H9 (cell line): ENCODE data around the gene COPS9. TPM values are rescaled to one million over a fixed set of nuclear protein-coding genes. Genes with fewer than 3 reads are reported as not detected.
A peak's percentile ranks its signal among the peaks of the same experiment; 100 is the strongest.

Experiments used
- DNase-seq: peaks from one replicate; pipeline ENCODE4 v3.0.0-alpha.2; 2017
- H2AFZ ChIP-seq: one replicate; pipeline ENCODE4 v1.6.1; 2013; ENCODE audit warnings: mild to moderate bottlenecking, low read length, control low read depth, moderate library complexity
- H2AK5ac ChIP-seq: 2 replicates; pipeline ENCODE4 v1.6.1; 2013; ENCODE audit warnings: low read length, control low read depth, mixed read lengths; ENCODE audit not compliant: insufficient read length
- H2BK120ac ChIP-seq: one replicate; pipeline ENCODE4 v1.6.1; 2013; ENCODE audit warnings: low read depth, mild to moderate bottlenecking, low read length, control low read depth, inconsistent platforms; ENCODE audit not compliant: poor library complexity, severe bottlenecking
- H2BK12ac ChIP-seq: 2 replicates; pipeline ENCODE4 v1.6.1; 2013; ENCODE audit warnings: low read length, control low read depth, mixed read lengths, low read depth; ENCODE audit not compliant: insufficient read length
- H2BK15ac ChIP-seq: 2 replicates; pipeline ENCODE4 v1.6.1; 2013; ENCODE audit warnings: low read depth, low read length, control low read depth
- H2BK20ac ChIP-seq: one replicate; pipeline ENCODE4 v1.6.1; 2013; ENCODE audit warnings: low read depth, mild to moderate bottlenecking, low read length, control low read depth, inconsistent platforms; ENCODE audit not compliant: poor library complexity, severe bottlenecking
- H2BK5ac ChIP-seq: 2 replicates; pipeline ENCODE4 v1.6.1; 2013; ENCODE audit warnings: low read length, control low read depth, mixed read lengths; ENCODE audit not compliant: insufficient read length
- H3K14ac ChIP-seq: 2 replicates; pipeline ENCODE4 v1.6.1; 2013; ENCODE audit warnings: low read length, control low read depth; ENCODE audit not compliant: insufficient read depth
- H3K18ac ChIP-seq: 2 replicates; pipeline ENCODE4 v1.6.1; 2013; ENCODE audit warnings: low read depth, mild to moderate bottlenecking, mixed read lengths, low read length, control low read depth; ENCODE audit not compliant: insufficient read length
- H3K23ac ChIP-seq: 2 replicates; pipeline ENCODE4 v1.6.1; 2013; ENCODE audit warnings: low read length, control low read depth, mixed read lengths, low read depth; ENCODE audit not compliant: insufficient read length
- H3K23me2 ChIP-seq: 2 replicates; pipeline ENCODE4 v1.6.1; 2013; ENCODE audit warnings: low read depth, mild to moderate bottlenecking, mixed read lengths, low read length, control low read depth; ENCODE audit not compliant: insufficient read length, poor library complexity, severe bottlenecking
- H3K27ac ChIP-seq: 2 replicates; pipeline ENCODE4 v1.5.1; 2013; ENCODE audit warnings: low read length, control low read depth, mixed read lengths, low read depth; ENCODE audit not compliant: insufficient read length
- H3K27me3 ChIP-seq: 2 replicates; pipeline ENCODE4 v1.6.1; 2013; ENCODE audit warnings: low read length, control low read depth, inconsistent platforms; ENCODE audit not compliant: insufficient read depth
- H3K4ac ChIP-seq: 2 replicates; pipeline ENCODE4 v1.6.1; 2013; ENCODE audit warnings: low read depth, mild to moderate bottlenecking, control low read depth, inconsistent platforms, low read length, moderate library complexity
- H3K4me1 ChIP-seq: 2 replicates; pipeline ENCODE4 v1.6.1; 2013; ENCODE audit warnings: low read length, control low read depth, inconsistent platforms; ENCODE audit not compliant: insufficient read depth
- H3K4me2 ChIP-seq: 2 replicates; pipeline ENCODE4 v1.6.1; 2013; ENCODE audit warnings: low read length, control low read depth, mixed read lengths; ENCODE audit not compliant: insufficient read length, insufficient read depth
- H3K56ac ChIP-seq: 2 replicates; pipeline ENCODE4 v1.6.1; 2013; ENCODE audit warnings: low read depth, mild to moderate bottlenecking, mixed read lengths, low read length, control low read depth; ENCODE audit not compliant: insufficient read length
- H3K79me1 ChIP-seq: 2 replicates; pipeline ENCODE4 v1.6.1; 2013; ENCODE audit warnings: low read depth, mild to moderate bottlenecking, moderate library complexity, low read length, control low read depth, inconsistent platforms; ENCODE audit not compliant: insufficient read depth, poor library complexity, severe bottlenecking
- H3K79me2 ChIP-seq: 2 replicates; pipeline ENCODE4 v1.6.1; 2013; ENCODE audit warnings: low read length, control low read depth, inconsistent platforms; ENCODE audit not compliant: insufficient read depth
- H3K9ac ChIP-seq: 2 replicates; pipeline ENCODE4 v1.6.1; 2013; ENCODE audit warnings: low read length, control low read depth, mixed read lengths; ENCODE audit not compliant: insufficient read length; ENCODE audit errors: extremely low read depth
- H3K9me3 ChIP-seq: one replicate; pipeline ENCODE4 v1.6.1; 2013; ENCODE audit warnings: low read depth, low read length, inconsistent platforms; ENCODE audit not compliant: control insufficient read depth
- H3T11ph ChIP-seq: one replicate; pipeline ENCODE4 v1.6.1; 2013; ENCODE audit warnings: mild to moderate bottlenecking, low read length, control low read depth, inconsistent platforms
- H4K20me1 ChIP-seq: one replicate; pipeline ENCODE4 v1.6.1; 2013; ENCODE audit not compliant: control insufficient read depth, insufficient read length, insufficient read depth
- H4K5ac ChIP-seq: 2 replicates; pipeline ENCODE4 v1.6.1; 2013; ENCODE audit warnings: low read depth, mild to moderate bottlenecking, mixed read lengths, low read length, control low read depth; ENCODE audit not compliant: insufficient read length
- H4K8ac ChIP-seq: replicated peaks from 2 replicates; pipeline ENCODE4 v1.6.1; 2013; ENCODE audit warnings: low read length, control low read depth, mixed read lengths, low read depth; ENCODE audit not compliant: insufficient read length
- H4K91ac ChIP-seq: 2 replicates; pipeline ENCODE4 v1.6.1; 2013; ENCODE audit warnings: low read depth, mild to moderate bottlenecking, moderate library complexity, mixed read lengths, low read length, control low read depth; ENCODE audit not compliant: insufficient read length
- H3K27ac Mint-ChIP-seq, 3 experiments: 2 replicates in 2 of 3; 3 replicates in 1 of 3; pipeline ENCODE4 v1.8.0; 2020 to 2021; ENCODE audit warnings: mixed read lengths in 3 of 3, mild to moderate bottlenecking in 1 of 3, moderate library complexity in 1 of 3
- H3K27me3 Mint-ChIP-seq: 2 replicates; pipeline ENCODE4 v1.8.0; 2021; ENCODE audit warnings: low read depth, mild to moderate bottlenecking, moderate library complexity, mixed read lengths
- H3K36me3 Mint-ChIP-seq, 3 experiments: 2 replicates in 2 of 3; 3 replicates in 1 of 3; pipeline ENCODE4 v1.8.0; 2020 to 2021; ENCODE audit warnings: low read depth in 3 of 3, mixed read lengths in 3 of 3; ENCODE audit not compliant: insufficient read depth in 1 of 3
- H3K4me1 Mint-ChIP-seq, 2 experiments: 2 replicates each; pipeline ENCODE4 v1.8.0; 2020; ENCODE audit warnings: mixed read lengths in 2 of 2
- H3K4me3 Mint-ChIP-seq, 2 experiments: 2 replicates in 1 of 2; 3 replicates in 1 of 2; pipeline ENCODE4 v1.8.0; 2020 to 2021; ENCODE audit warnings: mild to moderate bottlenecking in 2 of 2, mixed read lengths in 2 of 2, moderate library complexity in 1 of 2
- H3K9me3 Mint-ChIP-seq, 2 experiments: 2 replicates in 1 of 2; 3 replicates in 1 of 2; pipeline ENCODE4 v1.8.0; 2020; ENCODE audit warnings: mild to moderate bottlenecking in 2 of 2, mixed read lengths in 2 of 2, moderate library complexity in 1 of 2
- CTCF ChIP-seq: fragments of 200-600 bp; sonication (generic); conservative IDR thresholded peaks from 3 replicates; pipeline ENCODE4 v1.8.0; 2021; ENCODE audit warnings: antibody characterized with exemption, mild to moderate bottlenecking
- WGBS: extraction: QIAGEN DNeasy Blood & Tissue Kit; methylation state at CpG from one replicate; pipeline ENCODE4 v1.1.7; 2013; ENCODE audit warnings: missing lambda C conversion rate, low lambda C conversion rate, mixed read lengths; ENCODE audit not compliant: insufficient read length; ENCODE audit errors: extremely low coverage; 5-methylcytosine and 5-hydroxymethylcytosine counted together
- long read RNA-seq: library from polyadenylated mRNA; unstranded; transcript quantifications from one replicate; pipeline ENCODE4 v2.0.0, GENCODE V29; 2020
- total RNA-seq: library from RNA; stranded (reverse); gene quantifications from 2 replicates; pipeline ENCODE4 v1.2.1, GENCODE V29; 2021

Gene COPS9
- total RNA-seq, result 142 and 149 TPM in 2 replicates
- long read RNA-seq, transcript COPS9-205 (3 exons, 418 nt), result major isoform, 14 of 15 reads
- long read RNA-seq, partial matches to known transcripts, result 0 of 15 reads
- long read RNA-seq, other reads (novel, unspliced or antisense), result 1 of 15 reads

- no peaks in the 10 kb centered on the region for H3K79me1 ChIP-seq
Measured at GRCh38 chr2:240136013-240136670, at the start of gene COPS9. Gene COPS9 (minus strand): TSS chr2:240136305. CDS start chr2:240136284, 21 bp downstream.

More at GRCh38 chr2:240136013-240136670, at the start of gene COPS9:
- Mint-ChIP-seq H3K27ac (peak within 1 kb of the TSS in 2 of 3 experiments; percentile 85 to 92; a peak in 4 of 7 replicates), H3K4me3 (peak within 1 kb of the TSS; percentile 95 to 98), H3K27me3 (peaks cover 18% of the 10 kb centered on the region), H3K4me1 (peaks cover 22 to 35% of the 10 kb centered on the region in 2 experiments), H3K9me3 (no peaks in the 10 kb centered on the region), H3K36me3 (peaks cover 13 to 29% (median 28%) of the 10 kb centered on the region in 3 experiments)
- no peak within 1 kb of the TSS for H2BK120ac ChIP-seq
- no CpG with 5 or more reads among the region's 79 CpGs for WGBS
- H3K4ac ChIP-seq, result no peak within 1 kb of the TSS
- H4K5ac ChIP-seq, result no peak within 1 kb of the TSS
- H3K9ac ChIP-seq, result peak within 1 kb of the TSS; percentile 60
- H3K23me2 ChIP-seq, result peaks cover 7% of the 10 kb centered on the region
- H3K9me3 ChIP-seq, result no peaks in the 10 kb centered on the region
- no peak within 1 kb of the TSS for H3T11ph ChIP-seq
- H3K56ac ChIP-seq, result no peak within 1 kb of the TSS
- H3K79me2 ChIP-seq, result peaks cover 13% of the 10 kb centered on the region; the same call in 1 of the 2 replicates
- H3K27me3 ChIP-seq, result no peaks in the 10 kb centered on the region; the same call in 1 of the 2 replicates
- no peak within 1 kb of the TSS for H2AFZ ChIP-seq
- no peak within 1 kb of the TSS for H2AK5ac ChIP-seq
- H3K27ac ChIP-seq, result no peak within 1 kb of the TSS
- H3K4me2 ChIP-seq, result peak within 1 kb of the TSS; percentile 92
- peak; percentile 85 for DNase-seq
- H4K91ac ChIP-seq, result no peak within 1 kb of the TSS
- H3K18ac ChIP-seq, result no peak within 1 kb of the TSS
- no peak within 1 kb of the TSS for H2BK20ac ChIP-seq
- no peak within 1 kb of the TSS for H4K8ac ChIP-seq
- H4K20me1 ChIP-seq, result no peaks in the 10 kb centered on the region
- no peak within 1 kb of the TSS for H2BK15ac ChIP-seq
- no peaks in the 10 kb centered on the region; the same call in 1 of the 2 replicates for H3K4me1 ChIP-seq
- H2BK12ac ChIP-seq, result no peak within 1 kb of the TSS
- TF ChIP-seq CTCF, result no peak
- H2BK5ac ChIP-seq, result no peak within 1 kb of the TSS
- peak within 1 kb of the TSS; percentile 74 for H3K14ac ChIP-seq
- no peak within 1 kb of the TSS for H3K23ac ChIP-seq
